Astrocyte of the cerebellum (primary cell): Measurements from ENCODE around the gene HMX1.

ENCODE experiments used
- DNase-seq: peaks from one replicate; pipeline ENCODE4 v3.0.0-alpha.2; 2011; ENCODE audit warnings: low read depth
- H3K4me3 ChIP-seq: 2 replicates; pipeline ENCODE4 v1.5.1; 2011; ENCODE audit warnings: mild to moderate bottlenecking, low read depth, low read length, moderate library complexity
- CTCF ChIP-seq: IDR thresholded peaks from 2 replicates; pipeline ENCODE4 v1.5.1; 2012; ENCODE audit warnings: low read length, low read depth, moderate library complexity, mild to moderate bottlenecking; ENCODE audit errors: missing control alignments
- in situ Hi-C: cut with HindIII; loops from 2 replicates; pipeline ENCODE4 v1.10.0; 2017; ENCODE audit warnings: low sequenced_read_pairs

The HMX1 gene

DNA sequence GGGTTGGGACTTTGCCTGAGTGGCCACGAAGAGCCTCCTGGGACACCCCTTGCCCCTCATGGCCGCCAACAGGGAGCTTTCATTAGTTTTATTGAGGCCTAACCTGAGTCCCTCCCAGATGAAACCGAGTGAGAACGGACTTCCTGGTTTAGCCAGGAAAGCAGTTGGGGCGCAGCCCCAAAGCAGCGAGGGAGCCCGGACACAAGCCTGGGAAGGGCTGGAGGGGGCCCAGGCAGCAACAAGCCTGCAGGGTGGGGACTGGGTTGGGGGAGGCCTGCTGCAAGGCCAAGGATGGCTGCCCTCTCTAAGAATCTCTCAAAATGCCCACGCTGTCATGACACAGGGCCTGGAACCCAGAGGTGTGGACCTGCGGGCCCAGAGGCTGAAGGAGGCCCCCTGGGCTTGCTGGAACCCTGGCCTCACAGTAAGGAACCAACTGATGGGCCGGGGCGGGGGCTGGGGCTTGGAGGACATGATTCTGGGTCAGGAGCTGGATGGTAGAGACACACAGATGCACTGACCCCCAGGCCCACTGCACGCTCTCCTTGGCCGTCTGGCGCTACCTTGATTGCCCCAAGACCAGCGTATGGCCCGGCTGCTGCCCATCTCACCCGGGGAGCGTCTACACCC lies 5.8 kb downstream of the HMX1 start:
- no peak for DNase-seq
- TF ChIP-seq CTCF: no peak
- no peak overlapping the region for H3K4me3 ChIP-seq
- in situ Hi-C loops: no loop called here

GRCh38 chr4:8864912-8865680 lies 6.5 kb downstream of the HMX1 start:
- in situ Hi-C loops: no loop called here
- no peak overlapping the region for H3K4me3 ChIP-seq
- no peak for DNase-seq
- no peak for TF ChIP-seq CTCF

DNA sequence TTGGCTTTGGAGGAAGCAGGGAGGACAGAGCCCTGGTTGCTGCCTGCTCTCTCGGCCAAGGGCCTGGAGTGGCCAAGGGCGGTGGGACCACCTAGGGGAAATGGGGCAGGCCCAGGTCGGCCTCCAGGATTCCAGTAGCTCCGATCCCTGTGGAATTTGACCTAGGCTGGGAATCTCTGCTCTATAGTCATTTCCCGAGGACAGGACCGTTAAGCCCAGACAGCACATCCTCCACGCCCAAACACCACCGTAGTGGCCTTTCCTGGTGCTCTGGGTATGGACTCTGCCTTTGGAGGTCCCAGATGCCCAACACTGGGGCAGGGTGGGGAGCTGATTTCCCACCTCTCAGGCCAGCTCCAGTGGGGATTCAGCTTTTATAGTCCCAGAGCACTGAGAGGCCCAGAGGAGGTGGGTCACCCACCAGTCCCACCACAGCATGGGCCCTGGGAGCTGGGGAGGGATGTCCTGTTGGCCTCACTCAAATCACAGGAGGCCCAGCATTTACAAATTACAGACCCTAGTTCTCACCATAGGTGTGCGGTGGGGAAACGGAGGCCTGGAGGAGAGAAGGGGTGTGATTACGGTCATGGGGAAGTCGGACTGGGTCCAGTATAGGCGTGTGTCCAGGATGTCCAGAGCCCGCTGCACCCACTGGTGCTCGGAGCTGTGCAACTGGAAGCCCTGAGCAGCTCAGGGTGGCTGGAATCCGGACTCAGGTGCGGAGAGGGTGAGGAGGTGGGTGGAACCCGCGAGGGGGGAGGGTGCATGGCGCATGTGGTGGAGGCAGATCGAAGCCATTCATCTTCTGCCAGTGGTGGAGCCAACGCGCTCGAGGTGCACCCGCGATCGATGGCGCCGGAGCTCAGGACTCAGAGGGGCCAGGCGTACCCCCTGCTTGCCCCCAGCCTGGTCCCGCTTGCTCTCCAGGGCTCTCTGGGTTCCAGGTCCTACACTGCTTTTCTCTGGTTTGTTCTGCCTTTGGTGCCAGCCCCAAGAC lies 7.7 kb downstream of the HMX1 start:
- DNase-seq: no peak
- in situ Hi-C loops: no loop called here
- no peak for TF ChIP-seq CTCF
- no peak overlapping the region for H3K4me3 ChIP-seq

DNA sequence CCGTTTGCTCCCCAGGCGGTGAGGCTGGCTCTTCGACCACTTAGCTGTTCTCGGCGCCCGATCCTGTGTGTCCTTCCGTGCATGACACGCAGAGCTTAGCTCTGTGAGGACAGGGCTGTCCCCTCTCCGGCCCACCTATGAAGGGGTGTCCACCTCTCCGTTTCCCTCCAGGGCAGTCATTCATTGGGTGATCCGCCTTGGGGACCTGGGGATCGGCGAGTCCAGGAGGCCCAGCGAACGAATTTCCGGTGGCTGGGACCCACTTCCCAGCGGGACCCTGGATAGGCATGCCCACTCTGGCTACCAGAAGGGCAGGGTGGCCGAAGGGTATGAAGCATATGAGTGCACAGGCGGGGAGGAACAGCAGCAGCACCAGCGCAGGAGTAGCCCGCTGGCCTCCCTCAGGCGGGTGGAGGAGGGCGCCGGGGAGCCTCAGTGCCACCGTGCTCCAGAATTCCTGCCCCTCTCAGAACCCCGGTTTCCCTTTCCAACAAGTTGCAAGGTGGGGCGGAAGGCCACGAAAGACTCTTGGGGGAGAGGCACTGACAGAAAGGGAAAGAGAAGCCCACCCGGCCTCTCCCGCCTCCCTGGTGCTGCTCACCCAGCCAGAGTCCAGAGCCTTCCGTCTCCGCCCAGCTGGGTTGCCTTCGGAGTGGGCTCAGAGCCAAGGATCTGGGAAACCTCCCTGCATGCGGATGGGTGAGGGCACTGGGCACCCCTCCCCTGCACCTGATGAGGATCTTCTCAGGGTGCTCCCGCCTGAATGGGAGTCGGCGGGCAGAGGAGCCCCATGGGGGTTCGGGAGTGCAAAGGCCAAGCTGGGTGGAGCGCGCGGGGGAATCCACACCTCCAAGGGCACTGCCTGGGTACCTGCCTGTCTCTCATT lies 8.6 kb downstream of the HMX1 start:
- DNase-seq: no peak
- TF ChIP-seq CTCF: no peak
- in situ Hi-C loops: no loop called here
- no peak overlapping the region for H3K4me3 ChIP-seq

DNA sequence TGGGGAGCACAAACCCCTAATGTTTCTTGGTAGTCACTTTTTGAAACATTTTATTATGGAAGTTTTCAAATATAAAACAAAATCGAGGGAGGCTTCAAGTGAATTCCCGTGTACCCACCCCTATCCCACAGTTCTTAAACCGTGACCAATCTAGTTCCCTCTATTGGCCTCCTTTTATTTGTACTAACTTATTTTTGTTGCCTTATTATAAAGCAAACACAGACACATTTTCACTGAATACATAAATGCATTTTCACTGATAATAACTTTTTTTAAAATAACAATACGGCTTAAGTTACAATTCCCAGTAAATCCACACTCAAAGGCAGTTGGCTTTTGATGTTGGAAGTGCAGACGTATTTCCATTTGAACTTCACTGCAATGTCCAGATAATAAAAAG lies 9.3 kb downstream of the HMX1 start:
- no peak for TF ChIP-seq CTCF
- in situ Hi-C loops: no loop called here
- no peak overlapping the region for H3K4me3 ChIP-seq
- no peak for DNase-seq
